ENCODE measurements around the gene LGALS3BP. TPM values are rescaled to one million over a fixed set of nuclear protein-coding genes. Genes with fewer than 3 reads are reported as not detected.

The LGALS3BP gene
- total and polyA plus RNA-seq, 2 of the 4 experiments (the other 2 are of a cell fraction): 33.7 to 273 TPM

GRCh38 chr17:78929908-78930775, 49.6 kb downstream of the LGALS3BP start:
- Histone ChIP-seq H4K20me1 (ENCODE audit: insufficient read depth, low read length) (peaks cover 4% of the 10 kb centered on the region; the same call in 1 of the 2 replicates), H3K4ac (ENCODE audit: low read depth, low read length) (peak overlapping the region; percentile 19; the same call in 1 of the 2 replicates), H3K4me3 (ENCODE audit: insufficient read depth, low read depth, low read length) (no peak overlapping the region), H3K27ac (ENCODE audit: insufficient read depth, low read length) (no peak overlapping the region), H3K9me3 (ENCODE audit: control insufficient read depth, insufficient read depth, low read length) (no peaks in the 10 kb centered on the region), H3K18ac (ENCODE audit: low read depth, low read length) (no peak overlapping the region), H3K23ac (ENCODE audit: low read depth, low read length) (no peak overlapping the region), H3K79me1 (ENCODE audit: low read depth in 1 of 2, low read length in 2 of 2) (peaks cover 0 to 15% of the 10 kb centered on the region in 2 experiments; a peak in 2 of 4 replicates), H2AK9ac (replicated peaks; ENCODE audit: low read depth, low read length, poor library complexity) (no peak overlapping the region), H2BK20ac (ENCODE audit: low read depth, low read length) (no peak overlapping the region), H2BK15ac (ENCODE audit: low read depth, low read length) (no peak overlapping the region), H3K9ac (ENCODE audit: low read depth, low read length) (no peak overlapping the region), H2AK5ac (ENCODE audit: low read depth, low read length) (peak overlapping the region; percentile 89), H2BK5ac (ENCODE audit: low read depth, low read length, poor library complexity, severe bottlenecking) (peak overlapping the region; percentile 31), H3K56ac (ENCODE audit: extremely low read depth, insufficient read depth, low read length) (no peak overlapping the region), H4K5ac (ENCODE audit: low read depth, low read length) (no peak overlapping the region), H3K9me1 (ENCODE audit: insufficient read depth, low read length) (peaks cover 16% of the 10 kb centered on the region), H3K27me3 (ENCODE audit: control insufficient read depth, insufficient read depth, low read length) (no peaks in the 10 kb centered on the region), H3K4me1 (ENCODE audit: control insufficient read depth, insufficient read depth, low read length) (peaks cover 24% of the 10 kb centered on the region), H3K14ac (replicated peaks; ENCODE audit: low read depth, low read length) (no peak overlapping the region), H2BK120ac (ENCODE audit: low read depth, low read length) (peak overlapping the region; percentile 22; the same call in 1 of the 2 replicates), H3K4me2 (ENCODE audit: low read depth, low read length) (no peak overlapping the region), H4K8ac (ENCODE audit: low read depth in 2 of 2, low read length in 2 of 2) (peak overlapping the region in 1 of 2 experiments; percentile 9; a peak in 1 of 4 replicates), H4K91ac (ENCODE audit: insufficient read depth, low read depth, low read length) (peak overlapping the region; percentile 38; the same call in 1 of the 2 replicates), H2AFZ (replicated peaks; ENCODE audit: low read length, poor library complexity) (no peak overlapping the region), H3K36me3 (ENCODE audit: control insufficient read depth, insufficient read depth, low read length) (no peaks in the 10 kb centered on the region)
- ATAC-seq (ENCODE audit: low read depth): no peak
- BruUV-seq (replicated peaks): no TSS peak
- in situ Hi-C loops (cut with MboI; ENCODE audit: low sequenced_read_pairs): no loop called here
- dilution Hi-C loops (cut with HindIII; ENCODE audit: low sequenced_read_pairs, unreplicated experiment): no loop called here
- ChIA-PET POLR2A (ENCODE audit: unreplicated experiment) (no interaction called here), CTCF (no interaction called here)
- no peak for DNase-seq
- TF ChIP-seq SMC3 (IDR thresholded peaks at IDR 0.05; ENCODE audit: low read depth, low read length): no peak
- TF ChIP-seq CTCF (conservative IDR thresholded peaks at IDR 0.05; ENCODE audit: low read depth, low read length): no peak
- no peak for TF ChIP-seq MXI1 (IDR thresholded peaks at IDR 0.05; ENCODE audit: borderline replicate concordance, low read depth, low read length)
- TF ChIP-seq RAD21 (IDR thresholded peaks at IDR 0.05; ENCODE audit: low read length): no peak
- TF ChIP-seq USF2 (IDR thresholded peaks at IDR 0.05; ENCODE audit: low read depth, low read length): no peak
- no peak for TF ChIP-seq MAFK (IDR thresholded peaks at IDR 0.05; ENCODE audit: low read depth, low read length)
- TF ChIP-seq CHD1 (IDR thresholded peaks at IDR 0.05; ENCODE audit: low read depth, low read length): no peak
- no peak for TF ChIP-seq RCOR1 (IDR thresholded peaks at IDR 0.05; ENCODE audit: insufficient replicate concordance, low read length)
- TF ChIP-seq BHLHE40 (IDR thresholded peaks at IDR 0.05; ENCODE audit: low read depth, low read length): no peak
- intact Hi-C loops (cut with micrococcal nuclease): no loop called here
- 85% methylated on average over 20 of the region's 31 CpGs; no CpG with 5 or more reads in 1 of the 2 experiments for WGBS, 2 experiments (ENCODE audit: extremely low coverage in 2 of 2, insufficient read length in 1 of 2)
